Naive thymus-derived CD8-positive, alpha-beta T cell (primary cell): ENCODE measurements around the gene ANXA2. TPM values are rescaled to one million over a fixed set of nuclear protein-coding genes. Genes with fewer than 3 reads are reported as not detected.
"Not testable (repeated sequence)": the region's sequence is repeated elsewhere in the genome, so short reads cannot be mapped to it uniquely, and the experiment has no call there.

ENCODE experiments used
- ATAC-seq, 2 donors: fragments of 150-1000 bp; cut with Tn5 transposase in 1 of 2; sonication (Bioruptor Pico), chemical (Tn5 transposase) in 1 of 2; 1 replicate in 1 of 2; 2 replicates in 1 of 2; pipeline ENCODE4 v1.10.0; 2021; ENCODE audit warnings: mild to moderate bottlenecking in 2 of 2, moderate library complexity in 2 of 2
- POLR2A ChIA-PET: fragments of 350-600 bp; sonication (Branson Sonifier 250); formaldehyde crosslinking; loops from one replicate; lab custom pipeline; 2021; ENCODE audit warnings: antibody characterized with exemption; lab: Charles Lee
- DNase-seq, 10 donors: peaks; one replicate each; pipeline versions ENCODE4 v3.0.0 to v3.0.0-alpha.2; 2020 to 2022
- H3K27ac Mint-ChIP-seq, 10 donors: one replicate each; pipeline ENCODE4 v1.8.0; 2020 to 2022; ENCODE audit warnings: mild to moderate bottlenecking in 10 of 10, mixed read lengths in 10 of 10, moderate library complexity in 4 of 10, inconsistent platforms in 1 of 10
- H3K27me3 Mint-ChIP-seq, 5 donors: one replicate each; pipeline ENCODE4 v1.8.0; 2021 to 2022; ENCODE audit warnings: mixed read lengths in 5 of 5
- H3K36me3 Mint-ChIP-seq, 3 donors: one replicate each; pipeline ENCODE4 v1.8.0; 2020 to 2022; ENCODE audit warnings: mixed read lengths in 3 of 3, mild to moderate bottlenecking in 2 of 3, inconsistent platforms in 1 of 3
- H3K4me1 Mint-ChIP-seq, 4 donors: one replicate each; pipeline ENCODE4 v1.8.0; 2021 to 2022; ENCODE audit warnings: mixed read lengths in 4 of 4
- H3K4me3 Mint-ChIP-seq, 10 donors: one replicate each; pipeline ENCODE4 v1.8.0; 2020 to 2022; ENCODE audit warnings: mild to moderate bottlenecking in 10 of 10, mixed read lengths in 10 of 10, moderate library complexity in 6 of 10, inconsistent platforms in 1 of 10
- H3K9me3 Mint-ChIP-seq, 9 donors: one replicate each; pipeline ENCODE4 v1.8.0; 2020 to 2022; ENCODE audit warnings: mixed read lengths in 9 of 9, mild to moderate bottlenecking in 3 of 9, inconsistent platforms in 1 of 9, moderate library complexity in 1 of 9
- polyA plus RNA-seq, 3 donors: library from polyadenylated mRNA; unstranded; fragments of 300-500 nt; fragmentation: Illumina TruSeq; gene quantifications; one replicate each; pipeline ENCODE4 v1.2.3, GENCODE V29; 2021
- total RNA-seq, 8 experiments: library from RNA in 2 of 8; stranded (reverse) in 2 of 8; gene quantifications; one replicate each; pipeline ENCODE4 v1.2.3 and lab custom pipeline; 2021 to 2026

The ANXA2 gene
- total and polyA plus RNA-seq, 5 experiments from 2014 or later, result 12.2 to 159 (median 19.8) TPM

- no peak overlapping the region for H3K4me3 Mint-ChIP-seq
- POLR2A ChIA-PET, result interaction anchor here (0.6 to 0.7 kb wide), 2 partner anchors 22 to 76 kb away, joined by 3 to 4 read pairs; no protein-coding TSS in a partner anchor
- no peaks in the 10 kb centered on the region for H3K9me3 Mint-ChIP-seq
- peaks cover 0 to 41% (median 9%) of the 10 kb centered on the region in 3 donors for H3K36me3 Mint-ChIP-seq
- H3K27me3 Mint-ChIP-seq, result no peaks in the 10 kb centered on the region
- DNase-seq (no peak), ATAC-seq (no peak)
- peaks cover 0 to 4% (median 0%) of the 10 kb centered on the region in 4 donors for H3K4me1 Mint-ChIP-seq
- H3K27ac Mint-ChIP-seq, result peak overlapping the region in 2 of 10 donors; percentile 13 to 29
Measured at GRCh38 chr15:60420203-60420716, 22.5 kb upstream of the ANXA2 start.

- H3K27ac Mint-ChIP-seq, result no peak overlapping the region
- no peak overlapping the region for H3K4me3 Mint-ChIP-seq
- POLR2A ChIA-PET, result interaction anchor here (0.6 to 0.7 kb wide), 2 partner anchors 21 to 77 kb away, joined by 3 to 4 read pairs; no protein-coding TSS in a partner anchor
- H3K27me3 Mint-ChIP-seq, result no peaks in the 10 kb centered on the region
- H3K36me3 Mint-ChIP-seq, result peaks cover 0 to 37% (median 9%) of the 10 kb centered on the region in 3 donors
- ATAC-seq (no peak), DNase-seq (no peak)
- H3K4me1 Mint-ChIP-seq, result peaks cover 0 to 4% (median 0%) of the 10 kb centered on the region in 4 donors
- no peaks in the 10 kb centered on the region for H3K9me3 Mint-ChIP-seq
Measured at GRCh38 chr15:60419753-60420152, 22.0 kb upstream of the ANXA2 start.

GRCh38 chr15:60418096-60418495 is 20.3 kb upstream of the ANXA2 start:
- Mint-ChIP-seq H3K27me3 (no peaks in the 10 kb centered on the region), H3K36me3 (peaks cover 0 to 22% (median 2%) of the 10 kb centered on the region in 3 donors), H3K9me3 (peaks cover 0 to 1% (median 0%) of the 10 kb centered on the region in 9 donors), H3K4me1 (peaks cover 0 to 4% (median 0%) of the 10 kb centered on the region in 4 donors), H3K27ac (peak overlapping the region in 1 of 10 donors; percentile 9), H3K4me3 (no peak overlapping the region)
- ATAC-seq (no peak), DNase-seq (no peak)
- POLR2A ChIA-PET, result no interaction called here

GRCh38 chr15:60417112-60417511 is 19.3 kb upstream of the ANXA2 start:
- no peaks in the 10 kb centered on the region for H3K27me3 Mint-ChIP-seq
- H3K36me3 Mint-ChIP-seq, result peaks cover 0 to 14% (median 2%) of the 10 kb centered on the region in 3 donors
- POLR2A ChIA-PET, result interaction anchor here (0.5 kb wide), 1 partner anchor 15 kb away, joined by 3 read pairs; no protein-coding TSS in a partner anchor
- H3K4me3 Mint-ChIP-seq, result no peak overlapping the region
- H3K9me3 Mint-ChIP-seq, result peaks cover 0 to 1% (median 0%) of the 10 kb centered on the region in 9 donors
- H3K27ac Mint-ChIP-seq, result peak overlapping the region in 1 of 10 donors; percentile 29
- ATAC-seq (no peak), DNase-seq (no peak)
- H3K4me1 Mint-ChIP-seq, result peaks cover 0 to 4% (median 0%) of the 10 kb centered on the region in 4 donors

GRCh38 chr15:60416484-60416883 is 18.7 kb upstream of the ANXA2 start:
- DNase-seq (no peak), ATAC-seq (no peak)
- H3K9me3 Mint-ChIP-seq, result peaks cover 0 to 1% (median 0%) of the 10 kb centered on the region in 9 donors
- H3K4me1 Mint-ChIP-seq, result peaks cover 0 to 4% (median 0%) of the 10 kb centered on the region in 4 donors
- peaks cover 0 to 12% (median 2%) of the 10 kb centered on the region in 3 donors for H3K36me3 Mint-ChIP-seq
- H3K4me3 Mint-ChIP-seq, result no peak overlapping the region
- POLR2A ChIA-PET, result no interaction called here
- no peaks in the 10 kb centered on the region for H3K27me3 Mint-ChIP-seq
- peak overlapping the region in 1 of 10 donors; percentile 29 for H3K27ac Mint-ChIP-seq

- POLR2A ChIA-PET, result interaction anchor here (0.6 kb wide), 2 partner anchors 10 to 14 kb away, joined by 3 read pairs; no protein-coding TSS in a partner anchor
Measured at GRCh38 chr15:60414016-60414682, 16.4 kb upstream of the ANXA2 start.

GRCh38 chr15:60413231-60413824 is 15.5 kb upstream of the ANXA2 start:
- DNase-seq (no peak), ATAC-seq (no peak)
- Mint-ChIP-seq H3K4me3 (no peak overlapping the region), H3K4me1 (peaks cover 5 to 9% (median 5%) of the 10 kb centered on the region in 4 donors), H3K36me3 (no peaks in the 10 kb centered on the region), H3K27me3 (no peaks in the 10 kb centered on the region), H3K9me3 (peaks cover 0 to 1% (median 0%) of the 10 kb centered on the region in 9 donors), H3K27ac (no peak overlapping the region)
- POLR2A ChIA-PET, result interaction anchor here (0.6 kb wide), 1 partner anchor 14 kb away, joined by 3 read pairs; no protein-coding TSS in a partner anchor

More at GRCh38 chr15:60414016-60414682, 16.4 kb upstream of the ANXA2 start:
- DNase-seq (no peak), ATAC-seq (no peak)
- Mint-ChIP-seq H3K9me3 (peaks cover 0 to 1% (median 0%) of the 10 kb centered on the region in 9 donors), H3K4me1 (peaks cover 0 to 1% (median under 1%) of the 10 kb centered on the region in 4 donors), H3K4me3 (no peak overlapping the region), H3K27ac (no peak overlapping the region), H3K27me3 (no peaks in the 10 kb centered on the region), H3K36me3 (no peaks in the 10 kb centered on the region)

GRCh38 chr15:60412807-60413206 is 15.0 kb upstream of the ANXA2 start:
- H3K27ac Mint-ChIP-seq, H3K36me3 Mint-ChIP-seq, POLR2A ChIA-PET, H3K27me3 Mint-ChIP-seq, DNase-seq, ATAC-seq, H3K9me3 Mint-ChIP-seq, H3K4me3 Mint-ChIP-seq: not testable (repeated sequence)
- H3K4me1 Mint-ChIP-seq, result peaks cover 7 to 13% (median 8%) of the 10 kb centered on the region in 4 donors

- H3K27ac Mint-ChIP-seq, result no peak overlapping the region
- peaks cover 7 to 20% (median 8%) of the 10 kb centered on the region in 4 donors for H3K4me1 Mint-ChIP-seq
- ATAC-seq (no peak), DNase-seq (no peak)
- no peaks in the 10 kb centered on the region for H3K27me3 Mint-ChIP-seq
- POLR2A ChIA-PET, result no interaction called here
- no peaks in the 10 kb centered on the region for H3K36me3 Mint-ChIP-seq
- peaks cover 0 to 1% (median 0%) of the 10 kb centered on the region in 9 donors for H3K9me3 Mint-ChIP-seq
- no peak overlapping the region for H3K4me3 Mint-ChIP-seq
Measured at GRCh38 chr15:60411774-60412425, 14.1 kb upstream of the ANXA2 start.

GRCh38 chr15:60410350-60410749 is 12.6 kb upstream of the ANXA2 start:
- not testable (repeated sequence) for ATAC-seq, H3K27ac Mint-ChIP-seq, H3K27me3 Mint-ChIP-seq, H3K36me3 Mint-ChIP-seq, DNase-seq, H3K9me3 Mint-ChIP-seq, H3K4me3 Mint-ChIP-seq
- POLR2A ChIA-PET, result interaction anchor here (0.6 to 0.7 kb wide), 2 partner anchors 87 to 111 kb away, joined by 3 read pairs; no protein-coding TSS in a partner anchor
- H3K4me1 Mint-ChIP-seq, result peaks cover 7 to 20% (median 8%) of the 10 kb centered on the region in 4 donors

GRCh38 chr15:60408463-60408981 is 10.7 kb upstream of the ANXA2 start:
- DNase-seq (no peak), ATAC-seq (peak in 1 of 2 donors; percentile 44)
- Mint-ChIP-seq H3K36me3 (no peaks in the 10 kb centered on the region), H3K27me3 (no peaks in the 10 kb centered on the region), H3K9me3 (no peaks in the 10 kb centered on the region), H3K4me1 (peaks cover 7 to 20% (median 8%) of the 10 kb centered on the region in 4 donors), H3K27ac (peak overlapping the region in 5 of 10 donors; percentile 7 to 63 (median 22)), H3K4me3 (peak overlapping the region in 2 of 10 donors; percentile 7 to 12)
- POLR2A ChIA-PET, result interaction anchor here (1.8 kb wide), 1 partner anchor 10 kb away, joined by 5 read pairs; the partner anchor contains the start of gene ANXA2

- no peak overlapping the region for H3K27ac Mint-ChIP-seq
- H3K9me3 Mint-ChIP-seq, result no peaks in the 10 kb centered on the region
- no peak for ATAC-seq
- peaks cover 7 to 20% (median 8%) of the 10 kb centered on the region in 4 donors for H3K4me1 Mint-ChIP-seq
- H3K36me3 Mint-ChIP-seq, result no peaks in the 10 kb centered on the region
- POLR2A ChIA-PET, result interaction anchor here (1.8 kb wide), 1 partner anchor 9 kb away, joined by 5 read pairs; the partner anchor contains the start of gene ANXA2
- no peaks in the 10 kb centered on the region for H3K27me3 Mint-ChIP-seq
- H3K4me3 Mint-ChIP-seq, result no peak overlapping the region
- DNase-seq, result no peak
Measured at GRCh38 chr15:60407415-60407805, 9.6 kb upstream of the ANXA2 start.
